GM20431 (cell line): ENCODE data around the gene ZNF536.

ENCODE experiments used
- in situ Hi-C: fragments of 300-500 bp; cut with MseI, MboI; formaldehyde crosslinking; loops from one replicate; pipeline ENCODE4 v1.15.0; 2020; ENCODE audit warnings: low sequenced_read_pairs; ENCODE audit not compliant: unreplicated experiment

ZNF536 gene

GRCh38 chr19:30579419-30579818, 207.2 kb downstream of the ZNF536 start:
- in situ Hi-C loops, result no loop called here

- in situ Hi-C loops, result no loop called here
Observed at GRCh38 chr19:30580673-30581072, 208.5 kb downstream of the ZNF536 start.

- in situ Hi-C loops, result no loop called here
Observed at GRCh38 chr19:30584090-30584489, 211.9 kb downstream of the ZNF536 start.

- in situ Hi-C loops, result no loop called here
Observed at GRCh38 chr19:30587869-30588268, 215.7 kb downstream of the ZNF536 start.

GRCh38 chr19:30590596-30591229, 218.5 kb downstream of the ZNF536 start:
- in situ Hi-C loops, result no loop called here

GRCh38 chr19:30593356-30593755, 221.2 kb downstream of the ZNF536 start:
- in situ Hi-C loops, result no loop called here

GRCh38 chr19:30593975-30594745, 222.0 kb downstream of the ZNF536 start:
- in situ Hi-C loops, result no loop called here

GRCh38 chr19:30596268-30596667, 224.1 kb downstream of the ZNF536 start:
- in situ Hi-C loops, result no loop called here

- in situ Hi-C loops, result no loop called here
Observed at GRCh38 chr19:30596813-30597399, 224.7 kb downstream of the ZNF536 start.

GRCh38 chr19:30598688-30599087, 226.5 kb downstream of the ZNF536 start:
- in situ Hi-C loops, result no loop called here

- in situ Hi-C loops, result no loop called here
Observed at GRCh38 chr19:30602661-30603350, 230.6 kb downstream of the ZNF536 start.

- in situ Hi-C loops, result no loop called here
Observed at GRCh38 chr19:30604657-30605056, 232.5 kb downstream of the ZNF536 start.

- in situ Hi-C loops, result no loop called here
Observed at GRCh38 chr19:30605333-30605732, 233.1 kb downstream of the ZNF536 start.

GRCh38 chr19:30606114-30607050, 234.2 kb downstream of the ZNF536 start:
- in situ Hi-C loops, result no loop called here
